ENCODE results near the gene IRF2.

Gene IRF2

DNA sequence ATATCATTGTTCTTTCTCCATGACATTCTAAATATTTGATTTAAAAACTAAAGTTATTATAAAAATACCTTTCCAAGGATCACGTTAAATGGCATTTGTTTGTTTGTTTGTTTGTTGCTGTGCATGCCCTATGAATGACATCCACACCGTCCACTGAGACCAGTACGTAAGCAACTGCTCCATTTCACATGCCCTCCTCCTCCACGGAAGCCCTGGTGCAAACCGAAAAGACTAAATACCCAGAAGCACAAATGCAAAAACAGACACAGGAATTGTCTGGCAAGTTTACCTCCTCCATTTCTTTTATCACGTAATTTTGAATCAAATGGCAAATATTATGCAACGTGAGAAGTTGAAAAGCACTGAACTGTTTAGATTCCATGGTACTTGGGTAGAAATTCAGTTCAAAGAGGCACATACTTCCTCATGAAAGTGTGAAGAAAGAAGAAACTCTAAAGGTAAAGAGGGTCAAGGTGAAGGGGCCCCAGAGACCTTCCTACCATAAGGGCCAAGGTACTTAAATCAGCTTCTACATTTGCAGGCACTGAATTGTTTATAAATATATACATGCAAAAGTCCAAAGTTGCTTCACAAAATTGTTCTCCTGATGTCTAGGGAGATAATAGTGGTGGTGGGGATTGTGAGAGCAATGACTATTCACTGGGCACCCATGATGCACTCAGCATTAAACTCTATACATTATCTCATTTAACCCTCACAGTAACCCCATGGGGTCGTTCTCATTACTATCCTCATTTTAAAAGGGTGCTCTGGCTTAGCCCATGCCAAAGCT, 23.4 kb downstream of the IRF2 start:
- no peak for DNase-seq (ENCODE audit: low read depth in 2 of 2)

DNA sequence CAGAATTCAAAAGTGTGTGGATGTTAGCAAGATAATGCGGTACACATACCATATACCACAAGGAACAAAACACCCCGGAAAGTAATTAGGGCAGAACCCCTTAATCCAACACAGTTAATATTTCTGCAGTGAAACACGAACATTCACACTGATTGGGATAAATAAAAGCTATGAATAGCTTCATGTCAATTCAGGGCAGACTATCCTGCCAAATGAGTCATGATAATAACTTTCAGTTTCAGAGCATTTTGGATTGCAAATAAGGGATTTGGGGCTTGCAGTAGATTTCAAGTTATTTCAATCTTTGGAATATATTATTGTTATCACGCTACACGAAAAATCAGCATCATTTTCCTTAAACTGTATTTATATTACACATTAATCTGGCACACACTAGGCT, 24.3 kb downstream of the IRF2 start:
- no peak for DNase-seq (ENCODE audit: low read depth in 2 of 2)

DNA sequence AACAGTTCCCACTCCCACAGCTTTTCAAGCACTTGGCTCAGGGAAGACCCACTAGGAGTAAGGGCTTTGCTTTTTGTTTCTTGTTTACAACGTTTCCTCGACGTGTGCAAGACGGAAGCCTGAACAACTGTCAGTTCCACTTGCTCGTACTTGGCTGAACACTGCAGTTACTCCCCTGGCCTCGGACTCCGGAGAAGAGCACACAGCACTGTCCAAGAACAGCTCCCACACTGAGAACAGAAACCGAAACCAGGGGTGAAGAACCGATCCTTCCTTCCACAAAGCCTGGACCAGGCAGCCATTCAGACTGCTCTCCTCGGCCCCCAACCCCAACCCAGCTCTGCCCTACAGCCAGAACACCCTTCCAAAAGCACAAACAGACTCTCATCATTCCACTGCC, 25.5 kb downstream of the IRF2 start:
- no peak for DNase-seq (ENCODE audit: low read depth in 2 of 2)

DNA sequence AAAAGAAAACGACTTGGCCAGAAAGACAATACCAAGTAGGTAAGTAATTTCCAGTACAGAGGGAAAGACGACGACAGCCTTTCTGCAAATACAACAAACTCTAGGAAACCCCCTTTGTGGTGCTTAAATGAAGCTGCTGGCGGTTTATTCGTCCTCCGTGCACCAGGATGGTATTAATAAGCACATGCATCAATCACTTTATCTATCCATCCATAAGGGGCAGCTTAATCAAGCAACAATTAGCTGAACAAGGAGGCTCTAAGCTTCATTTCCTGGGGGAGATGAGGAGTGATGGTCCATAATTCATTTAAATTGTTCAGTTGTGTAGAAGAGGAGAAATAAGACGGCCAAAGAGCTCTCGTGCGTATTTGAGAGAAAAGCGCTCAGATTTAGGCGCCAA, 26.2 kb downstream of the IRF2 start:
- DNase-seq (ENCODE audit: low read depth in 2 of 2), result no peak

DNA sequence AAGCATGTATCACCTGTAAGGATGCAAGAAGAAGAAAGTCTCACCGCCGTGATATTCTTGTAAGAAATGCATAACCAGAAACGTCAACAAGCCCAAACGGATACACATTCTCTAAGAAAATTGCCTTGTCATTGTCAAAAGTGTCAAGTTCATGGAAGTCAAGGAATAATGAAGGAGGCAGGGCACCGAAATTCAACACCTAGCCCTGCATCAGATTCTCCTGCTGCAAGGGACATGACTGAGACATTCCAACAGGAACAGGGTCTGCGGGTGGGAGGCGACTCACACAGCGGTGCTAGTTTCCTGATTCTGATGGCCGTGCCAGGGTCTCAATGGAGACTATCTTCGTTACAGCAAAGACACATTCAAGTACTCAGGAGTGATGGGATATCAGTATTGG, 26.7 kb downstream of the IRF2 start:
- no peak for DNase-seq (ENCODE audit: low read depth in 2 of 2)

DNA sequence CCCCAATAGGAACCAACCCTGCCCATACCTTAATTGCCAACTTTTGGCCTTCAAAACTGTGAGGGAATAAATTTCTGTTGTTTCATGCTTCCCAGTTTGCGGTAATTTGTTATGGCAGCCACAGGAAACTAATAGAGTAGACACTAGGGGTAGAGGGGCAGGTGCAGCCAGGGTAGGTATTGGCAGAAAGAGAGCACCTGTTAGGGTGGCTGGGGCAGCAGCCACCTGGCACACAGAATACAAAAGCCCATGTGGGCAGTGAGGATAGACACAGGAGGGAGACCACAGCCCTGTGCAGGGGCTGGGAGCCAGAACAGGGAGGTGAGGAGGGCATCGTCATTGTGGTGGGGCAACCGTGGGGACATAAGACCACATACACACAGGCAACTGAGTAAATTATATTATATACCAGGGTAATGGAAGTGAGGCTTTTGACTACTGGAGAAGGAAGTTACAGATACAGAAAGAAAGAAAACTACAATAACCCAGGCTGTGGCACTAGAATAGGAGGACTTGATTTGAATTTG, 28.2 kb downstream of the IRF2 start:
- DNase-seq (ENCODE audit: low read depth in 2 of 2), result no peak

DNA sequence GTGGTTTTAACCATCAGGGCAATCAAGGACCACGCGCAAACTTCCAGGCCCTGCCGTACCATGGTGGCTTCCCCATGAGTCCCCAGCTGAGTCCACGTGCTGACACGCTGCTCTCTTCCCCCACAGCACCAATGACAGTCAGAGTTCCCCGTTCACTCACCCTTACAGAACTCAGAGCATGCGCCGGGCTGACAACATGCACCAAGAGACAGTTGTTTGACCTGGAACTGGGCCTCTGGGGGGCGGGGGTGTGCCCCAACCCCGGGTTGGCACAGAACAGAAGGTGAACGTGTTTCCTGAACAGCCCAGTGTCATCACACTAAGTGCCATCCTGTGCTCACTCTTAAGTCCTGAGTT, 29.4 kb downstream of the IRF2 start:
- DNase-seq (ENCODE audit: low read depth in 2 of 2), result peak in 1 of 2 donors; percentile 14

DNA sequence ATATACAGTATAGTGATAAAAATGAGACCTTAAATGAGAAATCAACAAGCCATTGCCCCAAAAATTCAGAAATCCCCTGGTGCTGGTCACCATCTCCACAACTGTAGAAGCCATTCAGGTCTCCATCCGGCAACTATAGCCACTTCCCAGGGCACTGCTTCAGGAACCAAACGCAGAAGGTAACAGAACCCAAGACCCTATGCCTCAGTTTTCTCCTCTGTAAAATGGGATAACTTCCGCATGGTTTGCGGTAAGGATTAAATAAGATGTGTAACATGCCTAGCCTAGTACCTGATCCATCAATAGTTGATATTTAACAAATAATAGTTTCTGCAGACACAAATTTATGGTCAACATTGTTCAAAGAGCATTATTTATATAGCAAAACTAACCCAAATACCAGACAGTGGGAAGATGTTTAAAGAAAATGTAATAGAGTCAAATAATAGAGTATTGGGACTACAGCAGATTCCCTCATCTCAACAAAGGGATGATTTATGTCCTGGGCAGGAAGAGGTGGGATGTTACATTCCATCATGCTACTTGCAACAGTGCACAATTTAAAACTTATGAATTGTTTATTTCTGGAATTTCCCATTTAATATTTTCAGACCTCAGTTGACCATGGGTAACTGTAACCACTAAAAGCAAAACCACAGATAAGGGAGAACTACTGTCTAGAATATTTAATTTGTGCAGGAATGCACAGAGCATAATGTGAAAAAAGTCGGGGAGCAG, 30.0 kb downstream of the IRF2 start:
- DNase-seq (ENCODE audit: low read depth in 2 of 2), result no peak

DNA sequence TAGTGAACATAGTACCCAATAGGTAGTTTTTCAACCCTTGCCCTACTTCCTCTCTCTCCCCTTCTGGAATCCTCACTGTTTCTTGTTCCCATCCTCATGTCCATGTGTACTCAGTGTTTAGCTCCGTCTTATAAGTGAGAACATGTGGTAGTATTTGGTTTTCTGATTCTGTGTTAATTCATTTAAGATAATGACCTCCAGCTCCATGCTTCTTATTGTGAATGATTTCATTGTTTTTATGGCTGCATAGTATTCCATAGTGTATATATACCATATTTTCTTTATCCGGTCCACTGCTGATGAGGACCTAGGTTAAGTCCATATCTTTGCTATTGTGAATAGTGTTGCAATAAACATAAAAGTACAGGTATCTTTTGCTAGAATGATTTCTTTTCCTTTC, 31.0 kb downstream of the IRF2 start:
- DNase-seq (ENCODE audit: low read depth in 2 of 2), result no peak

DNA sequence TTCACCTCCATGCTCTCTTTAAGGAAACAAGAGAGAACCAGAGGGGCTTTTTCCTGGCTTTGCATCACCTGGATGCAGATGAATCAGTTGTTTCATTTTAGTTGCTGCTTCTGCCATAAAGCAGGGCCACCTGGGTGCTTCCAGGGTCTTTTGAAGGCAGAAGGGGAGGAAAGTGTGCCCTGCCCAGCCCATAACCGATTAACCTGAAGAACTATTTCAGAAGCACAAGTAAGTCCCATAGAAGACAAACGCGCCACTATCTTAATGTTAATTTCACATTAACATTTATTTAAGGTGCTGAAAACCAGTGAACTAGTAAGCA, 32.1 kb downstream of the IRF2 start:
- no peak for DNase-seq (ENCODE audit: low read depth in 2 of 2)

DNA sequence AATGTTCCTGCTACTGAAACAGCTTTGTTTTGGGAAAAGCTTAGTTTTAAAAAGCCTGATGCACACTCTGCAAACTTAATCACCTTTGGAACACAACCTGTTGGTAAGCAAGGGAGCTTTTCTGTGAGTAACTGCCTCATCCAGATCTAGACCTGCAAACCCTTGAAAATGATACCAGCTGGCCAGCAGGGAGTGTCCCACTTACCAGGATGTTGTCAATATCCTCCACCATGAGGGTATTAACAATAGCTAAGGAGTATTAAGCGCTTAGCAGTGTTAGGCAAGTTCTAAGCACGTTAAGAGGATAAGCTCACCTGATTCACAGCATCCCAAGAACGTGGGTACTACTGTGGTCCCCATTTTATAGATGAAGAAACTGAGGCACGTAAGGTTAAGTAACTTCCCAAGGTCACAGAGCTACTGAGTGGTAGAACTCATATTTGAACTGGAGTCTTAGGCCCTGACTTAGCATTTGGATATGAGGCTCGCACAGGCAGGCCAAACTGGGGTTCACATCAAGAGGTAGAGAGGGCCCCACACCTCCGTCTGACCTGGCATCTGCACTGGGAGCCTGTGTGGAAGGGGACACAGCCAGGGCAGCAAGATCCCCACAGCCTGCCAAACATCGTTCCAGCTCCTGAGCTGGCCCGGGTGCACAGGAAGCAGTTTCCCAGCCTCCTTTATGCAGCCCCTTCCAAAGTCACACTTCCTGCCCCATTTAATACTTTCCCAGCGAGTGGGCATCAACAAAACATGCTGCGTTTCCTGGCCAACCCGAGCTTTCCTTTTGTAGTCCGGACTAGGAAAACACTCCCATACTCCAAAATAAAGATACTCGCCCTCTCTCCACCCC, 32.7 kb downstream of the IRF2 start:
- DNase-seq (ENCODE audit: low read depth in 2 of 2), result no peak

DNA sequence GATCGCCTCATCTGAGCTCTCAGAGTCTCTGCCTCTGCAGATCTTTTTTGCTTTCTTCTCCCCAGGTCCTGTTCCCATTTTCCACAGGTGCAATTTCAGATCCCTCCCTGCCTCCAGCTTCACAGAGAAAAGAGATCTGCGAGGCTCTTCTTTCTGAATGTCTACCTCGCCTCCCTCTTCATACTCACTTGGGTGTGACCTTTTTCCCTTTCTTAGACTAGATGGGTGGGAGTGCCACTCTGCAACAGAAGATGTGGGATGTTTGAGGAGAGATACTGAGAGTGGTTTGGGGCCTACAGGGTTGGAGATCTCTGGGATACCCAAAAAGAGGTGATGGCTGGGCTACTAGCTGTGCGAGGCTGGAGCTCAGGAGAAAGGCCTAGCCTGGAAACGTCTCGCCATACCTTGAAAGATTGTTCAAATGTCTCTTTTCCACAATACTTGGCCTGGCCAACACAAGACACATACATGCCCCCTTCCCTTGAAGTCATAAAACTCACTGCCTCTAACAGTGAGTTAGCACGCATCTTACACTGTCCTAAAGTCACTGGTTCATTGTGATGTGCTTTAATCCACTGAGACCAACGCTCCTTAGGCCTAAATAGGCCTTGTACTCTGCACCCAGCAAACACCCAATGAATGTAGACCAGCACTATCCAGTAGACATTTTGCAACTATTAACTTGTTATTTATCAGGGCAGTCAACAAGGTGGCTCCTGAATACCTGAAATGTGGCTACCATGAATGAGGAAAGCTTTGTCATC, 33.6 kb downstream of the IRF2 start:
- no peak for DNase-seq (ENCODE audit: low read depth in 2 of 2)

DNA sequence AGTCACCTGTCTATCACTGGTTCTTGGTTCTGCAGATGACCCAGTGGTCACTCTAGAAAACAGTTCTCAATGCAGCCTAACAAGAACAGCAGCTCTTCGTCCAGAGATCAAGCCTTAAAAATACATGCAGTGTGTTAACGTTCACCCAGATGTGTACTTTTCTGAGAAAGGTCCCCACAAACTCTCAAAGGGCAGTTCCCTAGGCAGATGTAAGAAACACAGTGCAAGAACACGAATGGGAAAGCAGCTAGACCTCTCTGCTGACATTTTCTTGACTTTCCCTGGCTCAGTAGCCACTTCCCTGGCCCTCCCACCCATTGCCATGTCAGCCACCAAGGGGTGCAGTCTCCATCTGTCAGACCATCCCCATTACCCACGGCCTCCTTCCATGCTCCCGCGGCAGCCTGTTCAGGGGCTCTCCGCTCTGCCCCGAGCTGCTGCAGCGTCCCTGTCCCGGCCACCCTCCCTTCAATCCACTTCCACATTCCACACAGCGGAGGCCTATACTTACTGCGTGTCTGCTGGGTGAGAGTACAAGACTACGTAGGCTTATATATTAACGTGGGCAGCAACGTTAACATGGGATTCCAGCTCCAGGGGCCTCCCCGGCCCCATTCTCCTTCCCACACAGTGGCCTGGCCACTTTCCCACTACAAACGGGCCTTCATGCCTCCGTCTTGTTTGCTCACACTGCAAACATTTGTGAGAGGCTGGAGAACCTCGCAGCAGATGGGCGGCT, 34.3 kb downstream of the IRF2 start:
- no peak for DNase-seq (ENCODE audit: low read depth in 2 of 2)

DNA sequence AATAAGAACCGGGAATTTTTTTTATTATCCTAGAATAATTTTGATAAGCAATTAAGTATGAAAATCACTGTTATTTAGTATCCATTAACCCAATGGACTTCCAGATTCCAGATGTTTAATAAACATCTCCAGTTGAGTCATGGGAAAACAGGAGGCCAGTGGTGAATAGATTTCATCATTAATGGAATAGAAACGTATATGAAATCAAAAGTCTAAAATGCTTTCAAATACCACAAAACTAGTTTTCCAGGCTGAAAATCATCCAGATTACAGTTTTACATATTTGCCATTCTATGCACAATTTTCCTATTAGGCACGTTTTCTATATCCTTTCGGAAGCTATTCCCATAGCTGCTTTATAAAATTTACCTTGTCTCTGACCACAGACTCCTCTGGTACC, 35.0 kb downstream of the IRF2 start:
- no peak for DNase-seq (ENCODE audit: low read depth in 2 of 2)

DNA sequence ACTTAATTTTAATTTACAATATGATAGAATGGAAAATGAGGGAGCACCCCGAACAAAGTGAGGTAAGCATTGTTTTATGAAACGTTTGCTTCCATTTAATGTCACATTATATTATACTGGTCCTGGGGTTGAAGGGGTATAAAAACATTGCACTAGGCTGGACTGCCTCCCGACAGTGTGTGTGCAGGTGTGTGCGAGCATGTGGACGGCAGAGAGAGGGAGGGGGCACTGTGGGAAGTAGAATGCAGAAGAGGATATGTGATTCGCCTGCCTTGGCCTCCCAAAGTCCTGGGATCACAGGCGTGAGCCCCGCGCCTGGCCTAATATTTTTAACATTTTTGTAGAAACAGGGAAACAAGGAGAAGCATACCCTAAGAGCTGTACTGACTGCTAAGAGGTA, 36.0 kb downstream of the IRF2 start:
- DNase-seq (ENCODE audit: low read depth in 2 of 2), result no peak

DNA sequence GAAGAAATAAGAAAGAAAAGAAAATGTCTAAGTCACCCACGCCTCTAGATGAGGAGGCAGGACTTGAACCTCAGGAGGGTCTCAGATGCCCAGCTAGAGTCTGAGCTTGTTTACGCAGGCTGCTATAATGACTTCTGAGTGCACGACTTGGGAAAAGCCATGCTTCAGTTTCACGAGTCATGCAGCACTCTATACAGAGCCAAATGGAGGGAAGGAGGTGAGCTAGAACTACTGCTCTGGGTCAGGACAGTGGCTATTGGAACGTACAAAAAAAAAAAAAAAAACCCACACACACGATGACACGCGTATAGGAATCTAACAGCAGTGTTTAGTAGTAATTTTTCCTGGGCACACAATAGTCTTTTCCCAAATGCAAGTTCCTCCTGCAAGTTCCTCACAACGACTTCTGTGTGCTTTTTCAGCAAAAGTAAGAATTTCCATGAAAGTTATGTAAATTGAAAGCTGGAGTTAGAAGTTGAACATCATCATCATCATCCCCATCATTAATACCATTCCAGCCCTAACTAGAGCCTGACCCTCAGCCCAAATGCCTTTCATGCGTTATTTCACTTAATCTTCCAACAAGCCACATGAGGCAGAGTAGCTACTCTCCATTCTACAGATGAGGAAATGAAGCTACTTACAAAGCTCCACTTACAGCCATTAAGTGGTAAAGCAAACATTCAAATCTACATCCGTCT, 36.6 kb downstream of the IRF2 start:
- DNase-seq (ENCODE audit: low read depth in 2 of 2), result no peak

DNA sequence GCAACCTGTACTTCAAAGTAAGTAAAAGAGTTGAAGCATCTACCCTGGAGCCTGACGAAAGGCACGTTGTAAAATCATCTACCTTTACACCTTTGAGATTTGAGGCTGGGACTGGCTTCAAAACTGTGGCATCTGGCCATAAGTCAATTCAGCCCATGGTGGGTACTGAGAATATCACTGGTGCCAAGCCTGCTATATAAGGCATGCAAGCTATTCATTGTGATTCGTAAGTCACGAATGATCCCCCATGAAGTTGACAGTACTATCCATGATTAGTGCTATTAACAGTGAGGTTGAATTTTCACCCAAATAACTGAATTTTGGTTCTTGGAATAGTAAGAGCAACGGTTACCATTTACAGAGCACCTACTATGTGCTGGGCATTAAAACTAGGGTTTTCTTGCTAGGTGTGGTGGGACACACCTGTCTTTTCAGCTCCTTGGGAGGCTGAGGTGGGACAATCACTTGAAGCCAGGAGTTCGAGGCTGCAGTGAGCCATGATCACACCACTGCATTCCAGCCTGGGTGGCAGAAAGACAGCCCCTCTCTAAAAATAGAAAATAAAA, 39.8 kb downstream of the IRF2 start:
- DNase-seq (ENCODE audit: low read depth in 2 of 2), result no peak

DNA sequence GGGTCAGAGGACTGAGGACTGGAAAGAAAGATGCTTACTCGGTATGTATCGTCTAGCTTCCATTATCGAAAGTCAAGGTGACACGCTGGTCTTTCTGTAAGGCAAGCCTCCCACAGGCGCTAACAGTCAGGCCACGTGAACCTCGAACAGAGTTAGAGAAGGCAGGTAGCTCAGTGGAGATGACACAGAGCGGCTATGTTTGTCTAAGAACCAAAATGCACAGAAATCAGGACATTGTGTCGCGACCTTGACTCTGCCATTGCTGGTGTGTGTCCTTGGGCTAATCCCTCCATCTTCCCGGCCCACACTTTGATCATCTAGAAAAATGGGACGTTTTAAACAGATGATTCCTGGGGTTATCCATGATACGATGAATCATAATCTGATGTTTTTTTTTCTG, 40.3 kb downstream of the IRF2 start:
- no peak for DNase-seq (ENCODE audit: low read depth in 2 of 2)

DNA sequence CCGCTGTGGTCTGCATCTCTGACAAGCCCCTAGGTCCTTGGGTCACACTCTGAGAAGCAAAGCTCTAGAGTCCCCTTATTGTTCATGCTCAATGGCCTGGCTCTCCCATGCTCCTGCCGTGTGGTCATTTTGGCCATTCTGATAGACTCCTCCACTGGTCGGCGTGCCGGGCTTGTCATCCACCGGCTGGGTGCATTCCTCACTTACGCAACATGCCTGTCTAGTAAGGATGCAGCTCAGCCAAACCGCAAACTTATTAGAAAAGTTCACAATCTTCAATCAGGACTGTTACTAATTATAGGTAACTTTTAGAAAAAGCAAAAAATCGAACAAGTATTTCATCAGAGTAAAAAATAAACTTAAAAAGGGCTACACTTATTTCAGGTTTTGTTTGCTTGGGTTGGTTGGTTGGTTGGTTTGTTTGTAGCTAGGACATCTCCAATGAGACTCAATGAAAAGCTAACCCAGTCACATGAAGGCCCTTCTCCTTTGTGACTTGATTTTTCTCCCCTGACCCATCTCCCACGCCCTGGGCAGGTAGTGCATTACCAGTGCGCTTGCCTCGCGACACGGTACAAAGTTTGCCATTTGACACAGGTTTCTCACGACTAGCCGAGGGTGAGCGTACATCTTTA, 41.0 kb downstream of the IRF2 start:
- no peak for DNase-seq (ENCODE audit: low read depth in 2 of 2)
